Central memory CD8-positive, alpha-beta T cell (primary cell): ENCODE measurements around the gene TMEM184A.
A peak's percentile ranks its signal among the peaks of the same experiment; 100 is the strongest.
"Not testable (repeated sequence)": the region's sequence is repeated elsewhere in the genome, so short reads cannot be mapped to it uniquely, and the experiment has no call there.

Experiments used
- ATAC-seq: fragments of 150-1000 bp; cut with Tn5 transposase; replicated peaks from 2 replicates; pipeline ENCODE4 v1.10.0; 2022; ENCODE audit warnings: mild to moderate bottlenecking, moderate FRiP score, moderate number of reproducible peaks; ENCODE audit not compliant: poor library complexity, severe bottlenecking; ENCODE audit errors: extremely low read depth
- DNase-seq, 2 donors: peaks; one replicate each; pipeline ENCODE4 v3.0.0; 2021; ENCODE audit warnings: low spot score in 2 of 2
- H3K27ac Mint-ChIP-seq: one replicate; pipeline ENCODE4 v1.8.0; 2022; ENCODE audit warnings: low read depth, mild to moderate bottlenecking, moderate library complexity, mixed read lengths
- H3K27me3 Mint-ChIP-seq: one replicate; pipeline ENCODE4 v1.8.0; 2022; ENCODE audit warnings: mixed read lengths
- H3K36me3 Mint-ChIP-seq: one replicate; pipeline ENCODE4 v1.8.0; 2022; ENCODE audit warnings: mild to moderate bottlenecking, moderate library complexity, mixed read lengths; ENCODE audit not compliant: insufficient read depth
- H3K4me1 Mint-ChIP-seq: one replicate; pipeline ENCODE4 v1.8.0; 2022; ENCODE audit warnings: mixed read lengths
- H3K4me3 Mint-ChIP-seq: one replicate; pipeline ENCODE4 v1.8.0; 2022; ENCODE audit warnings: mild to moderate bottlenecking, moderate library complexity, mixed read lengths
- H3K9me3 Mint-ChIP-seq: one replicate; pipeline ENCODE4 v1.8.0; 2022; ENCODE audit warnings: mixed read lengths

The TMEM184A gene

GRCh38 chr7:1525409-1525808 is 30.6 kb downstream of the TMEM184A start:
- no peak overlapping the region for H3K27ac Mint-ChIP-seq
- peaks cover 31% of the 10 kb centered on the region for H3K27me3 Mint-ChIP-seq

GRCh38 chr7:1523844-1524243 is 32.2 kb downstream of the TMEM184A start:
- Mint-ChIP-seq H3K27ac (no peak overlapping the region), H3K27me3 (peaks cover 38% of the 10 kb centered on the region), H3K4me1 (no peaks in the 10 kb centered on the region), H3K36me3 (peaks cover 2% of the 10 kb centered on the region), H3K9me3 (peaks cover 6% of the 10 kb centered on the region), H3K4me3 (no peak overlapping the region)
- ATAC-seq (no peak), DNase-seq (no peak)

More at GRCh38 chr7:1525409-1525808, 30.6 kb downstream of the TMEM184A start:
- DNase-seq (no peak), ATAC-seq (no peak)
- Mint-ChIP-seq H3K4me1 (no peaks in the 10 kb centered on the region), H3K9me3 (no peaks in the 10 kb centered on the region), H3K4me3 (no peak overlapping the region), H3K36me3 (peaks cover 5% of the 10 kb centered on the region)

- ATAC-seq, result no peak
- H3K4me3 Mint-ChIP-seq, result no peak overlapping the region
- no peak overlapping the region for H3K27ac Mint-ChIP-seq
- no peak for DNase-seq
- peaks cover 40% of the 10 kb centered on the region for H3K27me3 Mint-ChIP-seq
- peaks cover 2% of the 10 kb centered on the region for H3K36me3 Mint-ChIP-seq
- peaks cover 6% of the 10 kb centered on the region for H3K9me3 Mint-ChIP-seq
- H3K4me1 Mint-ChIP-seq, result no peaks in the 10 kb centered on the region
Measured at GRCh38 chr7:1523208-1523607, 32.8 kb downstream of the TMEM184A start.

- no peak for ATAC-seq
- Mint-ChIP-seq H3K27ac (no peak overlapping the region), H3K27me3 (peaks cover 33% of the 10 kb centered on the region), H3K9me3 (peaks cover 6% of the 10 kb centered on the region), H3K36me3 (peaks cover 2% of the 10 kb centered on the region), H3K4me1 (no peaks in the 10 kb centered on the region), H3K4me3 (no peak overlapping the region)
- DNase-seq, result no peak
Measured at GRCh38 chr7:1521456-1521855, 34.5 kb downstream of the TMEM184A start.

- Mint-ChIP-seq H3K36me3 (peaks cover 2% of the 10 kb centered on the region), H3K4me1 (no peaks in the 10 kb centered on the region), H3K4me3 (no peak overlapping the region), H3K27ac (no peak overlapping the region), H3K9me3 (peaks cover 6% of the 10 kb centered on the region), H3K27me3 (peaks cover 25% of the 10 kb centered on the region)
- ATAC-seq (no peak), DNase-seq (no peak)
Measured at GRCh38 chr7:1520539-1521234, 35.3 kb downstream of the TMEM184A start.

- H3K27me3 Mint-ChIP-seq, result peaks cover 16% of the 10 kb centered on the region
- not testable (repeated sequence) for H3K27ac Mint-ChIP-seq, H3K4me1 Mint-ChIP-seq, ATAC-seq, H3K9me3 Mint-ChIP-seq, DNase-seq, H3K4me3 Mint-ChIP-seq, H3K36me3 Mint-ChIP-seq
Measured at GRCh38 chr7:1519322-1519922, 36.6 kb downstream of the TMEM184A start.

GRCh38 chr7:1516586-1517251 is 39.3 kb downstream of the TMEM184A start:
- Mint-ChIP-seq H3K4me1 (no peaks in the 10 kb centered on the region), H3K27ac (no peak overlapping the region), H3K4me3 (no peak overlapping the region), H3K36me3 (no peaks in the 10 kb centered on the region), H3K9me3 (peaks cover 6% of the 10 kb centered on the region), H3K27me3 (peaks cover 15% of the 10 kb centered on the region)
- ATAC-seq (no peak), DNase-seq (no peak)

- DNase-seq, ATAC-seq, H3K36me3 Mint-ChIP-seq, H3K27ac Mint-ChIP-seq, H3K4me1 Mint-ChIP-seq, H3K9me3 Mint-ChIP-seq, H3K4me3 Mint-ChIP-seq: not testable (repeated sequence)
- H3K27me3 Mint-ChIP-seq, result peaks cover 22% of the 10 kb centered on the region
Measured at GRCh38 chr7:1515509-1515967, 40.5 kb downstream of the TMEM184A start.

- no peaks in the 10 kb centered on the region for H3K36me3 Mint-ChIP-seq
- no peak overlapping the region for H3K4me3 Mint-ChIP-seq
- H3K4me1 Mint-ChIP-seq, result no peaks in the 10 kb centered on the region
- peaks cover 22% of the 10 kb centered on the region for H3K27me3 Mint-ChIP-seq
- H3K9me3 Mint-ChIP-seq, result peaks cover 6% of the 10 kb centered on the region
- no peak overlapping the region for H3K27ac Mint-ChIP-seq
- DNase-seq (no peak), ATAC-seq (no peak)
Measured at GRCh38 chr7:1514995-1515401, 41.0 kb downstream of the TMEM184A start.

- Mint-ChIP-seq H3K9me3 (peaks cover 5% of the 10 kb centered on the region), H3K4me1 (no peaks in the 10 kb centered on the region), H3K4me3 (no peak overlapping the region), H3K36me3 (no peaks in the 10 kb centered on the region), H3K27me3 (peaks cover 20% of the 10 kb centered on the region), H3K27ac (no peak overlapping the region)
- DNase-seq (no peak), ATAC-seq (no peak)
Measured at GRCh38 chr7:1514407-1514806, 41.6 kb downstream of the TMEM184A start.

GRCh38 chr7:1513657-1514095 is 42.3 kb downstream of the TMEM184A start:
- Mint-ChIP-seq H3K27ac (no peak overlapping the region), H3K36me3 (no peaks in the 10 kb centered on the region), H3K4me3 (no peak overlapping the region), H3K9me3 (no peaks in the 10 kb centered on the region), H3K27me3 (peaks cover 16% of the 10 kb centered on the region), H3K4me1 (no peaks in the 10 kb centered on the region)
- DNase-seq, result no peak
- no peak for ATAC-seq

- H3K27ac Mint-ChIP-seq, result no peak overlapping the region
- H3K4me3 Mint-ChIP-seq, result no peak overlapping the region
- H3K36me3 Mint-ChIP-seq, result no peaks in the 10 kb centered on the region
- DNase-seq (no peak), ATAC-seq (peak; percentile 82)
- H3K27me3 Mint-ChIP-seq, result peaks cover 23% of the 10 kb centered on the region
- no peaks in the 10 kb centered on the region for H3K4me1 Mint-ChIP-seq
- no peaks in the 10 kb centered on the region for H3K9me3 Mint-ChIP-seq
Measured at GRCh38 chr7:1512781-1513656, 43.0 kb downstream of the TMEM184A start.
